Lower leg skin (tissue), 3 donors: ENCODE results near the gene LRRC15.

Source experiments
- CTCF ChIP-seq, 3 donors: fragments of 450-650 bp; IDR thresholded peaks; one replicate each; pipeline ENCODE4 v1.5.1; 2016; ENCODE audit warnings: antibody characterized with exemption in 3 of 3, mild to moderate bottlenecking in 3 of 3, moderate library complexity in 2 of 3
- POLR2A ChIP-seq, 2 donors: fragments of 450-650 bp; IDR thresholded peaks; one replicate each; pipeline ENCODE4 v1.6.1; 2016 to 2017; ENCODE audit warnings: antibody characterized with exemption in 2 of 2, mild to moderate bottlenecking in 1 of 2, moderate library complexity in 1 of 2

- TF ChIP-seq POLR2A (IDR thresholded peaks at IDR 0.05) (no peak), CTCF (IDR thresholded peaks at IDR 0.05) (no peak)
Observed at GRCh38 chr3:194323785-194324735, 45.5 kb downstream of the LRRC15 start.
